Naive B cell (primary cell): Measurements from ENCODE around the gene FASTK. TPM values are rescaled to one million over a fixed set of nuclear protein-coding genes. Genes with fewer than 3 reads are reported as not detected.

Experiments
- polyA plus RNA-seq, 6 donors: library from polyadenylated mRNA; unstranded; fragments of 300-500 nt; fragmentation: Illumina TruSeq; gene quantifications; one replicate each; pipeline ENCODE4 v1.2.3, GENCODE V29; 2021; ENCODE audit warnings: low read depth in 6 of 6

FASTK gene
- polyA plus RNA-seq, 6 donors from 2014 or later = 31.6 to 52.0 (median 38.1) TPM

Other genes starting within 250 kb of the FASTK start
- not detected for gene AOC1, start 228.3 kb downstream of the FASTK start, polyA plus RNA-seq
- under 1 TPM in 3 of 6 donors, not detected in 3; 0.17 to 0.29 (median 0.29) TPM for gene KCNH2, start 102.5 kb downstream of the FASTK start, polyA plus RNA-seq
- 1 to 10 TPM in 4 of 6 donors, under 1 TPM in 2; 0.29 to 2.8 (median 1.3) TPM for gene NOS3, start 89.8 kb downstream of the FASTK start, polyA plus RNA-seq
- 10 to 100 TPM in 2 of 6 donors, 1 to 10 TPM in 4; 7.6 to 14.3 (median 9.6) TPM for gene ATG9B, start 56.3 kb downstream of the FASTK start, polyA plus RNA-seq
- gene ABCB8, start 52.4 kb downstream of the FASTK start, polyA plus RNA-seq = 10 to 100 TPM; 18.4 to 32.4 (median 23.4) TPM
- gene ASIC3, start 32.3 kb downstream of the FASTK start, polyA plus RNA-seq = not detected
- gene CDK5, start 22.9 kb downstream of the FASTK start, polyA plus RNA-seq = 10 to 100 TPM in 3 of 6 donors, 1 to 10 TPM in 3; 7.3 to 10.5 (median 9.6) TPM
- 10 to 100 TPM in 3 of 6 donors, 1 to 10 TPM in 3; 8.5 to 17.1 (median 12.2) TPM for gene SLC4A2, start 21.2 kb downstream of the FASTK start, polyA plus RNA-seq
- 10 to 100 TPM; 36.3 to 66.1 (median 45.5) TPM for gene TMUB1, start 2.7 kb upstream of the FASTK start, polyA plus RNA-seq
- gene AGAP3, start 5.7 kb upstream of the FASTK start, polyA plus RNA-seq = 1 to 10 TPM in 1 of 6 donors, under 1 TPM in 2, not detected in 3; 0.58 to 1.2 (median 0.66) TPM
- not detected for gene GBX1, start 86.9 kb upstream of the FASTK start, polyA plus RNA-seq
- gene ASB10, start 106.4 kb upstream of the FASTK start, polyA plus RNA-seq = not detected
- not detected for gene H2BK1, start 129.7 kb upstream of the FASTK start, polyA plus RNA-seq
- 10 to 100 TPM; 23.0 to 32.6 (median 25.4) TPM for gene ABCF2, start 146.4 kb upstream of the FASTK start, polyA plus RNA-seq
- gene CHPF2, start 151.7 kb upstream of the FASTK start, polyA plus RNA-seq = 10 to 100 TPM; 20.4 to 43.9 (median 25.2) TPM
- gene SMARCD3, start 167.9 kb upstream of the FASTK start, polyA plus RNA-seq = 1 to 10 TPM in 1 of 6 donors, under 1 TPM in 3, not detected in 2; 0.35 to 3.1 (median 0.64) TPM